ENCODE results near the gene ZNF175. TPM values are rescaled to one million over a fixed set of nuclear protein-coding genes. Genes with fewer than 3 reads are reported as not detected.
A peak's percentile ranks its signal among the peaks of the same experiment; 100 is the strongest.

Gene ZNF175
- total RNA-seq, 1 donor, result 9.9 TPM

DNA sequence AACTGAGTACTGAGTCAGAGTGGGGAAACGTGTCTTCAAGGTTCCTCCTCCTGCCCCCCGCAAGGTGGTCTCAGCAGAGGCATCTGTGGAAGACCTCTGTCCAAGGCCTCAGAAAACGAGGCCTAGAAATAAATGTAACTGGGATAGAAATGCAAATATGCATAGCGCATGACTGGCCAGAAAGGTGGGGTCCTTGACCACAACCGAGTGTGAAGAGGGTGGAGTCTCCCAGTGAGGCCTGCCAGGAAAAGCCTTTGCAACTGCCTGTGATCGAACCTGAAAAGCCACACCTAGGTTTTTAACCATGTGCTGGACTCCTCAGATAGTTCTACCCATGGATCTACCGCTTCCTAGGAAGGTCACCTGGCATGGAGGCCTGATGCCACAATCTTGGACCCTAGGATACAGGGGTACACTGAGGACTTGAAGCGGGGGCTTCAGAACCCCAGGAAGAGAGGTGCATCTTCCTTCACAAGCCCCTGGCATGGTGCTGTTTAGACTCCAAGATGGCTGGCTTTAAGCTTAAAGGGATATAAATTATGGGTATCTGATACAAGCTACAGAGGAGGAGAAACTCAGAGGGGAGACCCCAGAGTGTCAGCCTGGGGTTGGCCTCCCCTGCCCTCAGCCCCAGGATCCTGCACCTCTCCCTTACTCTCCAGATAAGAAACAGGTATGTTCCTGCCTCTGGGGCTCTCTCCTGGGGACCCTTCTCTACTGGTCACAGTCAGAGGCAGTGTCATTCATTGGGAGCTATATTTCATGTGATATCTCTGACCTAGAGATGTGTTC is 21.4 kb upstream of the ZNF175 start:
- DNase-seq (ENCODE audit: low read depth), result no peak
- no peak overlapping the region for H3K4me3 ChIP-seq (ENCODE audit: low read depth, low read length)
- TF ChIP-seq CTCF (IDR thresholded peaks at IDR 0.05; ENCODE audit: insufficient read depth, low read depth, low read length), result no peak

DNA sequence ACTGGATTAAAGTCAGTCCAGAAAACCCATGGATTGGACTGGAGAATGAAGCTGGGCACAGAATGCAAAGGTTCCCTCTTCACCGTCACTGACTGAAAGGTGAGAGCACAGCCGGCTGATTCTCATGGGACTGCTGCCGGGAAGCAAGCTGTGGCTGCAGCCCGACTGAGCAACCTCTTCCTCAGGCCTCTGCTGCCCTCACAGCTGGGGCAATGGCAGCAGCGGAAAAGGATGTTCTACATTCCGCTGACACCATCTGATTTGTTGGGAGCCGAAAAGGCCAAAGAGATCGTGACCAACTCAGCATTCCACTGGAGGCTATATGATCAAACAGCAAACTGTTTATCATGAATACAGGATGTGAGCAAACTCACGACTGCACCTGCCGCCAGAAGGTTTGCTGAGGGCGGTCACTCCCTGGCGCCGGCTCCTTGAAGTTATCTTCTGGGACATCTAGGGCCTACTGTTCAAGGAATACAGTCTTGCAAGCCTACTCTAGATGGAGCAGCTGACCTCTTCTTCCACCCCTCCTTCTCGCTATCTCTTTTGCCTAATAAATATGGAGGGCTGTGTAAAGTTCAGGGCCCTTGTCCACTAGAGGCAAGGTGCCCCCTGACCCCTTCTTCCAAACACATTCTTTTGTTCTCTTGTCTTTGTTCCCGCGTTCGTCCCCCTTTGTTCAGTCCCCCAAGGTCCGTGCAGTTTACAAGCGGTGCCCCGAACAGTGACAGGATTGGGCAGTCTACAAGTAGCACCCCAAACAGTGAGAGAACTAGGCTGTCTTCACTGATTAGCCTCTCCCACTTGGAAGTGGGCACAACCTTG is 20.0 kb upstream of the ZNF175 start:
- no peak for DNase-seq (ENCODE audit: low read depth)
- H3K4me3 ChIP-seq (ENCODE audit: low read depth, low read length), result no peak overlapping the region
- no peak for TF ChIP-seq CTCF (IDR thresholded peaks at IDR 0.05; ENCODE audit: insufficient read depth, low read depth, low read length)

GRCh38 chr19:51551673-51552432 is 19.2 kb upstream of the ZNF175 start:
- H3K4me3 ChIP-seq (ENCODE audit: low read depth, low read length), result no peak overlapping the region
- no peak for TF ChIP-seq CTCF (IDR thresholded peaks at IDR 0.05; ENCODE audit: insufficient read depth, low read depth, low read length)
- no peak for DNase-seq (ENCODE audit: low read depth)

DNA sequence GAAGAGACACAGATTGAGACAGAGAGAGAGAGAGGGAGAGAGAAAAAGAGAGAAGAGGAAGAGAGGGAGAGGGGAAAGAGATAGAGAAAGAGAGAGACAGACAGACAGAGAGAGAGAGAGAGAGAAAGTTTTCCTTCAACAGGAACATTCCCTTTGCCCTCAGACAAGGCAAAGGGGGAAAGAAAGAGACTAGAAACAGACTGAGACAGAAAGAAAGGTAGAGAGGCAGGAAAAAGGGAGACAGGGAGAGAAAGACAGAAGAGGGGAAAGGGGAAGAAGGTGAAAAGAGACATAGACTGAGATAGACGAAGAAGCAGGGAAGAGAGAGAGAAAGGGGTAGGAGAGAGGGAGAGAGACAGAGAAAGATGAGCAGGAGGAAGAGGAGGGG is 18.5 kb upstream of the ZNF175 start:
- TF ChIP-seq CTCF (IDR thresholded peaks at IDR 0.05; ENCODE audit: insufficient read depth, low read depth, low read length), result no peak
- H3K4me3 ChIP-seq (ENCODE audit: low read depth, low read length), result no peak overlapping the region
- no peak for DNase-seq (ENCODE audit: low read depth)

- H3K4me3 ChIP-seq (ENCODE audit: low read depth, low read length), result no peak overlapping the region
- no peak for TF ChIP-seq CTCF (IDR thresholded peaks at IDR 0.05; ENCODE audit: insufficient read depth, low read depth, low read length)
- peak; percentile 60 for DNase-seq (ENCODE audit: low read depth)
These were observed 17.9 kb upstream of the ZNF175 start for GRCh38 chr19:51552996-51553725.

DNA sequence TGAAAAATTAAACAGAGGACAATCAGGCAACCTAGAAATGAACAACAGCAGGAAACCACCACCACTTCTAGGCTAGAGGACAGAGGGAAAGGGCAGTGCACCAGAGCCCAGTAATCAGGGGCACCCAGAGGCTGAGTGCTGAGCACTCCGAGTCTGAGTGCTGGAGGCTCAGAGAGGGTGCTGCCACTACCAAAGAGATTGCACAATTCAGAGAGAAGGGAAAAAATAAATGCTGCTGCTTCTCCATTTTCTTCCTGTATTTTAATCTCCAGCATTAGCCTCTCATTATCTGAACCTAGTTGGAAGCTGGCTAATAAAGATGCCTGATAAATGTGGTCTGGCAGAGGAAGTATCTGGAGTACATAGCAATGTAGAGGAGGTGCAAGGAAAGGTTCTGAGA is 11.8 kb upstream of the ZNF175 start:
- no peak for DNase-seq (ENCODE audit: low read depth)
- no peak overlapping the region for H3K4me3 ChIP-seq (ENCODE audit: low read depth, low read length)
- TF ChIP-seq CTCF (IDR thresholded peaks at IDR 0.05; ENCODE audit: insufficient read depth, low read depth, low read length), result no peak

Measured in fibroblast of villous mesenchyme (primary cell).